T-helper 17 cell (primary cell): ENCODE data around the gene ARMC3. TPM values are rescaled to one million over a fixed set of nuclear protein-coding genes. Genes with fewer than 3 reads are reported as not detected.

Experiments used
- ATAC-seq: fragments of 150-1000 bp; cut with Tn5 transposase; 2 replicates; pipeline ENCODE4 v1.10.0; 2021; ENCODE audit warnings: mild to moderate bottlenecking, moderate library complexity
- DNase-seq, 3 donors: peaks; one replicate each; pipeline versions ENCODE4 v3.0.0 to v3.0.0-alpha.2; 2020 to 2021
- H3K9me3 ChIP-seq: one replicate; pipeline ENCODE4 v1.7.0; 2013; ENCODE audit warnings: low read length, mild to moderate bottlenecking; ENCODE audit not compliant: control insufficient read depth, poor library complexity, severe bottlenecking
- H3K27ac Mint-ChIP-seq: one replicate; pipeline ENCODE4 v1.8.0; 2022; ENCODE audit warnings: mild to moderate bottlenecking, moderate library complexity, mixed read lengths
- H3K27me3 Mint-ChIP-seq: one replicate; pipeline ENCODE4 v1.8.0; 2022; ENCODE audit warnings: mixed read lengths
- H3K36me3 Mint-ChIP-seq: one replicate; pipeline ENCODE4 v1.8.0; 2022; ENCODE audit warnings: low read depth, mixed read lengths
- H3K4me1 Mint-ChIP-seq: one replicate; pipeline ENCODE4 v1.8.0; 2022; ENCODE audit warnings: mild to moderate bottlenecking, mixed read lengths
- H3K4me3 Mint-ChIP-seq: one replicate; pipeline ENCODE4 v1.8.0; 2022; ENCODE audit warnings: mild to moderate bottlenecking, moderate library complexity, mixed read lengths
- total RNA-seq, 4 donors: library from RNA in 2 of 4; stranded (reverse) in 2 of 4; gene quantifications; one replicate each; pipeline ENCODE4 v1.2.3 and lab custom pipeline; 2022 to 2026

Gene ARMC3
- total RNA-seq, 2 donors from 2014 or later = 5.0 TPM; not detected in 1

GRCh38 chr10:22986771-22987542 is 59.1 kb downstream of the ARMC3 start:
- peaks cover 2% of the 10 kb centered on the region for H3K36me3 Mint-ChIP-seq

GRCh38 chr10:22988581-22989360 is 60.9 kb downstream of the ARMC3 start:
- Mint-ChIP-seq H3K27me3 (peaks cover 10% of the 10 kb centered on the region), H3K27ac (no peak overlapping the region), H3K36me3 (peaks cover 2% of the 10 kb centered on the region), H3K4me1 (peaks cover 5% of the 10 kb centered on the region), H3K4me3 (no peak overlapping the region)
- no peaks in the 10 kb centered on the region for H3K9me3 ChIP-seq
- ATAC-seq (peak; percentile 86), DNase-seq (peak in 2 of 3 donors; percentile 31 to 63)

More at GRCh38 chr10:22986771-22987542, 59.1 kb downstream of the ARMC3 start:
- H3K9me3 ChIP-seq = no peaks in the 10 kb centered on the region
- Mint-ChIP-seq H3K27me3 (peaks cover 8% of the 10 kb centered on the region), H3K4me1 (peaks cover 5% of the 10 kb centered on the region), H3K4me3 (no peak overlapping the region), H3K27ac (no peak overlapping the region)
- DNase-seq (no peak), ATAC-seq (no peak)

- peaks cover 5% of the 10 kb centered on the region for H3K4me1 Mint-ChIP-seq
- H3K27ac Mint-ChIP-seq = no peak overlapping the region
- H3K36me3 Mint-ChIP-seq = peaks cover 2% of the 10 kb centered on the region
- H3K9me3 ChIP-seq = no peaks in the 10 kb centered on the region
- H3K27me3 Mint-ChIP-seq = peaks cover 18% of the 10 kb centered on the region
- H3K4me3 Mint-ChIP-seq = no peak overlapping the region
- ATAC-seq (no peak), DNase-seq (no peak)
These were observed 62.6 kb downstream of the ARMC3 start for GRCh38 chr10:22990443-22990842.

DNA sequence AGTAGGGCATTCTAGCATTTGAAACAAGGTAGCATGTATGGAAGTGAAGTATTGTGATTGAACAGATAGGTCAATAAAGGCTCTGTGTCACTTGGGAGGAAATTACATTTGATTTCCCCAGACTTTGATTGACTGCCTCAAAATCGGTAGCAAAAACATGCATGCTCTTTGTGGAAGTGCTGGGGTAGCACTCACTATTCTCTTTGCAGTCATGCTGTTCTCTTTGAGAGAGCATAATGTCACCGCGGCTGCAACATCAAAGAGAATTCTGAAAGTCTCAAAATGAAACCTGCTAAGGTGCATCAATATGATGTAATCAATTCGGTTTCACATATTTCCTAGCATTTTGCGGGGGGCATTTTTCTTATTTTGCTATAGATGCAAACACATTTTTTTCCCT is 64.2 kb downstream of the ARMC3 start:
- H3K4me1 Mint-ChIP-seq = peaks cover 5% of the 10 kb centered on the region
- H3K4me3 Mint-ChIP-seq = no peak overlapping the region
- DNase-seq (no peak), ATAC-seq (peak; percentile 54)
- no peak overlapping the region for H3K27ac Mint-ChIP-seq
- H3K36me3 Mint-ChIP-seq = peaks cover 2% of the 10 kb centered on the region
- H3K27me3 Mint-ChIP-seq = peaks cover 28% of the 10 kb centered on the region
- no peaks in the 10 kb centered on the region for H3K9me3 ChIP-seq

- H3K27ac Mint-ChIP-seq = no peak overlapping the region
- H3K4me1 Mint-ChIP-seq = peaks cover 5% of the 10 kb centered on the region
- peaks cover 2% of the 10 kb centered on the region for H3K36me3 Mint-ChIP-seq
- H3K4me3 Mint-ChIP-seq = no peak overlapping the region
- DNase-seq = no peak
- peaks cover 28% of the 10 kb centered on the region for H3K27me3 Mint-ChIP-seq
- ATAC-seq = no peak
- H3K9me3 ChIP-seq = no peaks in the 10 kb centered on the region
These were observed 64.8 kb downstream of the ARMC3 start for GRCh38 chr10:22992621-22993020.

DNA sequence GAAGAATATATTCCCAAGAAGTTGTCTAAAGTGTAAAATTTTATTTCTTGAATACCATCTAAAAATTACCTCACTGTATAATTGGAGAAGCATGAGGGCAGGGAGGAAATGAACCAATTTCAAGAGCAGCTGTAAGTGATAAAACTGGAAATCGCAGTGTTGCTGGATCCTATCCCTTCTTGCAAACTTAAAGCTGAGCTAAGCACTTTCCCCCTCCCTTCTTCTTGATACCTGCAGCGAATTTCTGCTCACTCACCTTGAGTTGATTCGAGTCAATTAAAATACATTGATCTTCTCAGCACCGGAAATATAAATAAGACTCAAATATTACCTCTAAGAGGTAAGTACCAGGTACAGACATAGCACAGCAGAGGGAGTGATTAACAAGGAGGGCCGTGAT is 65.5 kb downstream of the ARMC3 start:
- H3K4me3 Mint-ChIP-seq = no peak overlapping the region

GRCh38 chr10:22997096-22997495 is 69.2 kb downstream of the ARMC3 start:
- H3K27ac Mint-ChIP-seq = peak overlapping the region; percentile 41
- ATAC-seq (no peak), DNase-seq (no peak)
- H3K9me3 ChIP-seq = no peaks in the 10 kb centered on the region
- H3K27me3 Mint-ChIP-seq = peaks cover 58% of the 10 kb centered on the region
- H3K4me3 Mint-ChIP-seq = no peak overlapping the region
- H3K36me3 Mint-ChIP-seq = peaks cover 4% of the 10 kb centered on the region
- peaks cover 2% of the 10 kb centered on the region for H3K4me1 Mint-ChIP-seq

More for the DNA sequence above, 65.5 kb downstream of the ARMC3 start:
- peaks cover 2% of the 10 kb centered on the region for H3K36me3 Mint-ChIP-seq
- DNase-seq = no peak
- no peak overlapping the region for H3K27ac Mint-ChIP-seq
- peaks cover 5% of the 10 kb centered on the region for H3K4me1 Mint-ChIP-seq
- H3K9me3 ChIP-seq = no peaks in the 10 kb centered on the region
- H3K27me3 Mint-ChIP-seq = peaks cover 33% of the 10 kb centered on the region
- ATAC-seq = no peak

GRCh38 chr10:22998091-22998490 is 70.2 kb downstream of the ARMC3 start:
- DNase-seq (no peak), ATAC-seq (no peak)
- Mint-ChIP-seq H3K27ac (no peak overlapping the region), H3K4me3 (no peak overlapping the region), H3K36me3 (peaks cover 4% of the 10 kb centered on the region), H3K27me3 (peaks cover 64% of the 10 kb centered on the region), H3K4me1 (peaks cover 2% of the 10 kb centered on the region)
- H3K9me3 ChIP-seq = no peaks in the 10 kb centered on the region

- peaks cover 3% of the 10 kb centered on the region for H3K4me1 Mint-ChIP-seq
- H3K4me3 Mint-ChIP-seq = no peak overlapping the region
- ATAC-seq (no peak), DNase-seq (no peak)
- H3K27me3 Mint-ChIP-seq = peaks cover 70% of the 10 kb centered on the region
- H3K9me3 ChIP-seq = no peaks in the 10 kb centered on the region
- peaks cover 5% of the 10 kb centered on the region for H3K36me3 Mint-ChIP-seq
- no peak overlapping the region for H3K27ac Mint-ChIP-seq
These were observed 72.1 kb downstream of the ARMC3 start for GRCh38 chr10:22999942-23000341.

DNA sequence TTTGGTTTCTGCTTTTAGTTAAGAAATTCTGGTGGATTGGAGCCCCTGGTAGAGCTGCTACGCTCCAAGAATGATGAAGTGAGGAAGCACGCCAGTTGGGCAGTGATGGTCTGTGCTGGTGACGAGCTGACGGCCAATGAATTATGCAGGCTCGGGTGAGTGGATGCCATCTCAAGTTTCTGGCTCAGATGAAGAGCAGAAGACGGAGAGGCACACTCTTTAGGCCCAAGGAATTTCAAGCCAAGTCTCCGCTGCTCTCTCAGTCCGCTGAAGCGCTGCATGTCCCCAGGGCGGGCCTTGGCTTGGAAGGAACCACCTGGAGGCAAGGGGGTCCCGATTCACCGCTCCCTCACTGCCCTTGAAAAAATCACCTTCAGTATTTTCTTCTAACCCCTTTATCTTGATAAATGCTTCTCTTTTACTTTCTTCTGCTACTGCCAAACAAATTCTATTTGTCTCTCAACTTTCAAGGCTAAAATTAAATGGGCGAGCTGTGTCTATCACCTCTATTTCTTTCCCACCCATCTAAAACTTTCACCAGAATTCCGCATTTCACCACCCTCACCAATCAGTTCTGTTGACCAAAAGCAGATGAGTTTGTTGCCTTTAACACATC is 74.2 kb downstream of the ARMC3 start:
- DNase-seq (no peak), ATAC-seq (no peak)
- no peak overlapping the region for H3K4me3 Mint-ChIP-seq
- peaks cover 73% of the 10 kb centered on the region for H3K27me3 Mint-ChIP-seq
- H3K27ac Mint-ChIP-seq = no peak overlapping the region
- H3K9me3 ChIP-seq = no peaks in the 10 kb centered on the region
- peaks cover 5% of the 10 kb centered on the region for H3K36me3 Mint-ChIP-seq
- peaks cover 5% of the 10 kb centered on the region for H3K4me1 Mint-ChIP-seq

DNA sequence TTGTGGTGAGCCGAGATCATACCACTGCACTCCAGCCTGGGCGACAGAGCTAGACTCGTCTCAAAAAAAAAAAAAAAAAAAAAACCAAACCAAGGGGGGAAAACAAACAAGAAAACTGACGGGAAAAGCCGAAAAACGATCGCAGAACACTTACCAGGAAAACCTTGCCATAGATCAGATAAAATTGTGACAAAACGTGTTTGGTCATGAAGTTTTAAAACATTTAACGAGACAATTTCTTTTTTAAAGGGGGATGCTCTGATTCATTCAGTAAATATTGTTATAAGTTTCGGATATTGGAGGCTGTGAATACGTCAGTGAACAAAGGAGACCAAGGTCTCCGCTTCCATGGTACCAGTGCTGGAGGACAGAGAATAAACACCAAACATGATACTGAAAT is 77.3 kb downstream of the ARMC3 start:
- ATAC-seq (no peak), DNase-seq (no peak)
- Mint-ChIP-seq H3K36me3 (peaks cover 4% of the 10 kb centered on the region), H3K4me3 (no peak overlapping the region), H3K27me3 (peaks cover 63% of the 10 kb centered on the region), H3K4me1 (peaks cover 7% of the 10 kb centered on the region), H3K27ac (peak overlapping the region; percentile 47)
- no peaks in the 10 kb centered on the region for H3K9me3 ChIP-seq

GRCh38 chr10:23013581-23014335 is 85.9 kb downstream of the ARMC3 start:
- peaks cover 6% of the 10 kb centered on the region for H3K4me1 Mint-ChIP-seq
- no peaks in the 10 kb centered on the region for H3K36me3 Mint-ChIP-seq
- H3K27ac Mint-ChIP-seq = no peak overlapping the region
- peak overlapping the region; percentile 49 for H3K4me3 Mint-ChIP-seq
- peaks cover 39% of the 10 kb centered on the region for H3K27me3 Mint-ChIP-seq
- ATAC-seq (no peak), DNase-seq (no peak)
- no peaks in the 10 kb centered on the region for H3K9me3 ChIP-seq
